GM19239 (cell line): ENCODE results near the gene NDUFC2.
A peak's percentile ranks its signal among the peaks of the same experiment; 100 is the strongest.
"Not testable (repeated sequence)": the region's sequence is repeated elsewhere in the genome, so short reads cannot be mapped to it uniquely, and the experiment has no call there.

ENCODE experiments used
- DNase-seq: peaks from one replicate; pipeline ENCODE4 v3.0.0; 2011; ENCODE audit warnings: low spot score; ENCODE audit not compliant: insufficient read length
- FAIRE-seq: peaks from 2 replicates; lab custom pipeline; 2011; peaks lifted over from hg19 to GRCh38; lab: Jason Lieb, UNC

NDUFC2 gene

DNA sequence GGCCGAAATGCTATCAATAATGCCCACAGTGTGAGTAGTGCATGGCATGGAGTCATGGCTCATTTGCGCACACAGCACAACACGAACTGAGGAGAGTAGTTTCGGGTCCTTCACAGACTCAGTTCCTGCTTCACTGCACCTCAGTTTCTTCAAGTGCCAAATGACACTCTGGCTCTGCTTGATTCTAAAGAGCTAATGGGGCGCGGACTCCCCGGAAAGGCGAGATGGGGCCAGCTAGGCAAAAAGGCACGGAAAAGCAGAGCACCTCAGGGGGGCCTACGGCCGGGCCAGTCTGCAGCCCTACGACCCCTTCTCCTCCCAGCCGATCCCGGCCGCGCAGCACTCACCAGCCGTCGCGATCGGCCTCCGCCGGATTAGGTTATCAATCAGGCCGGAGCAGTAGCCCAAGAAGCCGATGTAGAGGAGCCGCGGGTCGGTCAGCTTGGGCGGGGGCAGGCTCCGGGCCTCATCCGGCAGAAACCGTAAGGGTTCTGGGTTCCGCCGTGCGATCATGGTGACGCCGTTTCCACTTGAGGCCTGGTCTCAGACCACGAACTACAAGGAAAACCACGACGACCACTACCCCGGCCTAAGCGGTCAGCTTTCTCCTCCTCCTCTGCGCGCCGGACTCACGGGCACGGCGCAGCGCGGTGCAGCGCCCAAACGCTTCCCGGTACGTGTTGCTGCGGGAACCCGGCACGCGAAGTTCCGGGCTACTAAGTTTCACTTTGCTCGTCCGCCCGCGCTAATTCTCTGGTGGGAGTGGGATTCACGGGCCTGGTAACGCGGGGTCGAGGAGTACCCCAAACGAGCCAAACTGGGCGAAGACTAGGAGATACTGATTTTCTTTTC, at the start of gene NDUFC2:
NDUFC2 (minus strand) TSS at position 631 of the 852 bp plus-strand sequence; CDS start at position 513, 118 bp downstream.
- peak; percentile 72 for DNase-seq
- FAIRE-seq: no peak

DNA sequence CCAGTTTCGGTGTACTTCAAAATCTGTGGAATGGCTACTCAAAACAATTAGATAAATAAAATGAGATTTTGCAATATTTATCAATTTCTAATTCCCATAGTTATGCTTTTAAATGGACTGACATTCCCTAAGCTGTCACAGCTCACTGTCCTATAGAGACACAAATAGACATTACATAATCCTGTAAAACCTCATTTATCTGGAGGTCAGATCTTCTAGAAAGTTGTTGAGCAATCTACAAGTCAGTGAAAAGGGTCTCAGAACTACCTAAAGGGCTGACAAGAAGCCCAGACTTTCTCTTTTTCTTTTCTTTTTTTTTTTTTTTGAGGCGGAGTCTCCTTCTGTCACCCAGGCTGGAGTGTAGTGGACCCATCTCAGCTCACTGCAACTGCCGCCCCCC, 47.7 kb upstream of the NDUFC2 start:
- no peak for DNase-seq
- no peak for FAIRE-seq

DNA sequence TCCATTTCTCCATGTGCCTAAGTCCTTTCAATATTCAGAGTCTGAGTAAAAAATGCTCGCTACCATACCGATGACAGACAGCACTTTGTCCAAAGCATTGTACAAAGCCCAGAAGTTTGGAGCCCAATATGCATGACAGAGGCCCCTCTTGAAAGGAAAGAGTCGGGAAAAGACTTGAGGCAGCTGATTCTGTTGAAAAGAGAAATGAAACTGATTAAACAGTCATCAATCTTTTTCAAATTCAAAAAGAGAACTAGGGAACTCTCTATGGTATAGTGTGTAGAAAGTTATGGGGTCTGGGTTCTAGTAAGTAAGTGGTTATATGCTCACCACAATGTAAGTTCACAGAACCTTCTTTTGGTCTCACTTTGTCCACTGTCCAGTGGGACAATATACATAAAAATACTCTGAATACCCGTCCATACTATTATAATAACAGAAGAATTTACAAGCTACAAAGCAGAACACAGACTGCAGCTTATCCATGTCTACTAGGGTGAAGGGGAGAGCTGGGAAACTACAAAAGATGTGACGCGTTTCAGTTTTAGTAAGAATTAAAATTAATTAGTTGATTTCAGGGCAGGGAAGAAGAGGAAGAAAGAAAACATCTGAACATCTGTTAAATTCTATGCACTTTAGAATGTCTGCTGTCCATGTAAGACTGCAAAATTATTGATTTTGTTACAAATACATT, 33.1 kb upstream of the NDUFC2 start:
- DNase-seq (peak; percentile 4), FAIRE-seq (no peak)

DNA sequence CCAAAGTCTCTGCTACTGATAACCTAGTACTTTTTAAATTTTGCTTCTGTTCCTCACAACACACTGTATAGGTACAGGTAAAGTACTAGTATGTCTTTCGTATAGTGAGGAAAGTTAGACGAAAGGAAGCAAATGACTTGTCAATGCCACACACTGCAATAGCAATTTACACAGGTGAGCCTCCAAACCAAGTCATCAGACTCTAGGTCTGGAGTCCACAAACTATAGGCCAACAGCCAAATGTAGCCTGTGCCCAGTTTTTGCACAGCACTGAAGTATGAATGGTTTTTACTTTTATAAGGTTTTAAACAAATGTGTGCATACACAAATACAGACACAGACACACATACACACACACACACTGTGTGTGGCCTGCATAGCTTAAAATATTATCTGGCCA, 31.6 kb upstream of the NDUFC2 start:
- FAIRE-seq: no peak
- no peak for DNase-seq

DNA sequence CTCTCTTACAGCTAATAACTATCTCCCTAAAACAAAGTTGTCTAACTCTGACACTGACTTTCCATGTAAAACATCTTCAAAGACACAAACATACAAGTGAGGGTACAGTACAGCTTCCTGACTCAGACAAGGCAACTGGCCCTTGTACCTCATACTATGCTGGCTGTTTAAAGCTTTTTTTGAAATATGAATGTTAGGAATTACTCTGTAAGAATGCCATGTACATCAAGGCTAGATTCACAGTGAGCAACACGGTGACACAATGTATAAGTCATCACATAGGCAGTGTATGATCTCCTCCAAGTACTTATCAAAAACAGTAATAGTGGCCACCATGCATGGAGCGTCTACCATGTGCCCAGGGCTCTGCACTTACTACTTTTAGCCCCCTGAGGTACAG, 31.2 kb upstream of the NDUFC2 start:
- DNase-seq (no peak), FAIRE-seq (no peak)

DNA sequence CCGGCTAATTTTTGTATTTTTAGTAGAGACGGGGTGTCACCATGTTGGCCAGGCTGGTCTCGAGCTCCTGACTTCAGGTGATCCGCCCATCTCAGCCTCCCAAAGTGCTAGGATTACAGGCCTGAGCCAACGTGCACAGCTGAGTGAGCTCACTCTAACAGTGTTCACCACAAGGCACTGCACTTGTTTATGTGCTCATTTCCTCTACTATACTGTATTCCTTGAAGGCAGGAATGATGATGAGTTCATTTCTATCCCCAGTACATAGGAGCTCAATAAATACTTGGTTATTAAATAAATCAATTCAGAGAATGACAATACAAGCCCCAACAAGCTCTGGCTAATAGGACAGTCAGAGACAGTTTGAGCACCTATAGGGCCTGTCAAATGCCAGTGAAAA, 30.7 kb upstream of the NDUFC2 start:
- FAIRE-seq (no peak), DNase-seq (no peak)

DNA sequence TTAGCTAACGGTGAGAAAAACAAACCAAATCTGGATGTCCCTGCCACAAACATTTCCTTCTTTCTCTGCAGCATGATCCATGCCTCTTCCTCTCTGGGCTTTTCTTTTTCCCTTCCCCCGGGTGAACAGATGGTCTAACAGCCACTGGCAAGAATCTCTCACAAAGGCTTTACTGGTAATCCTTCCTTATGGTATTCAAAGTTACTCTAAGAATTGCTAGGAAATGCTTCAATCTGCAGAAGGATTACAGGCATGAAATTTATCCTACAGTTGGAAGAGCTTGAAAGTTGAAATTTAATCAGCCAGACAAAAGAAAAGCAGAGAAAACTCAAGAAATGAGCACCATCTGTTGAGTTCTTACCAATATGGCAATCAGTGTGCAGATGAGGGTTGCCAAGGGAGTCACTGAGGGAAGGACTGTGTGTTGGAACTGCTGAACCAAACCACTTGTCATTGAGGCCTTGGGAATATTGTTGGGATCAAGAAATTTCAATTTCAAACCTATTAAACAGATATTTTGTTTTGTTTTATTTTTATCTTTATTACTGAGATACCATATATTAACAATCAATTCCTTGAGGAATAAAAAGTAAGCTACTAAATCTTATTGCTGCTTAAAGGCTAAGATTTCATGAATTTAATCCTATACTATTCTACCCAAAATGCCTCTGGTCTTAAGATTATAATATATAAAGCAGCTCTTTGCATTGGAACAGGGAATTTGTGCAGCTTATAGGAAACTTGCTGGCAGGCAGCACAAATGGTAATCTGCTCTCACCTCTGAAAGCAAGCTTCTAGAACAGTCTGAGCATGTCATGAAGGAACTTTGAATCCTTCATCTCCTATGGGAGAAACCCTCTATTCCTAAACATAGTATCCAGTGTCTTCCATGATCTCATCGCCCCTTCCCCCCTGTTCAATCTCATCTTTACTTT, 29.7 kb upstream of the NDUFC2 start:
- FAIRE-seq (no peak), DNase-seq (no peak)

DNA sequence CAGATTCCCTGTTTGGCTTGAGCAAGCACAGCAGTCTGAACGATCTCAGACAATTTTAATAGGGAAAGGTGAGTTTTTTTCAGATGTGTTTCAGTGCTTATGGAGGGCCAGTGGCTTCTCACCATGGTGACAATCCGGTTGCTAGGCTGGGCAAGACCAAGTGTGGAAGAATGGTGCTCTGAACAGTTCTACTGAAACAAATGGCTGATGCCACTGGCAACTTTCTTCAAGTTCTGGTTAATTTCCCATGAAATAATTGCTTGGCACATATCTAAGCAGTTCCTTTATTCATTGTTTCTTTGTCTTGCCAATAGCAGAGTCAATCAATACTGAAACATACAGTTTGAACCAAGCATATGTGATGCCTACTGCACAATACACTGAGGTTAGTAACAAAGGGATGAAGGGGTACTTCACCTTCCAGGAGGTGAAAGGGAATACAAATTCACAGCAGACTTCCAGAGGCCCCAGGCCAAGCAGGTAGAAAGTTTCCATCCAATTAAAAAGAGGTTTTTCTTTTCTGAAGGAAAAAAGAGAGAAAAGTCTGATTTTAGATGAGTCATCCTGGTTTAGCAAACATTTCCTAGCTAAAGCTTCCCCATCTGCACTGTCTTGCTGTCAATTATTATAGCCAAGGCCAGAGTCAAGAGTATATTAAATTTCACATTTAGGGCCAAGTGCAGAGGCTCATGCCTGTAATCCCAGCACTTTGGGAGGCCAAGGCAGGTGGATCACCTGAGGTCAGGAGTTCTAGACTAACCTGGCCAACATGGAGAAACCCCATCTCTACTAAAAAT, 21.2 kb upstream of the NDUFC2 start:
- FAIRE-seq: no peak
- no peak for DNase-seq

DNA sequence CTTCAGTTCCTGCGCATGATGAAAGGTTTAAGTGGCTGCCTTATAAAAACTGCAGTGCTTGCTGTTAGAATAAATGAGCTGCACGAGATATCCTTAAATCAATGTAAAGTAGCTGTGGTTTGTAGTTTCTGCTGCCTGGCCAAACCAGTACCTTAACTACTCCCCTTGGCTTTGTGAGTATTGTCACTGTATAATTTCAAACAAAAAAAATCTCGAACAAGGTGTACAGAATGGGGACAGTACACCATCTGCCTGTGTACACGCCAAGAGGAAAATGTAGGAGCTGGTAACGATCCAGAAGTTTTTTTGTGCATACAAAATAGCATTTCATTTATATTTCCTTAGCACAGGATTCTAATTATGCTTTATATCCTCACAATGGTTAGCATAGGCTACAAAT, 20.6 kb upstream of the NDUFC2 start:
- FAIRE-seq: no peak

DNA sequence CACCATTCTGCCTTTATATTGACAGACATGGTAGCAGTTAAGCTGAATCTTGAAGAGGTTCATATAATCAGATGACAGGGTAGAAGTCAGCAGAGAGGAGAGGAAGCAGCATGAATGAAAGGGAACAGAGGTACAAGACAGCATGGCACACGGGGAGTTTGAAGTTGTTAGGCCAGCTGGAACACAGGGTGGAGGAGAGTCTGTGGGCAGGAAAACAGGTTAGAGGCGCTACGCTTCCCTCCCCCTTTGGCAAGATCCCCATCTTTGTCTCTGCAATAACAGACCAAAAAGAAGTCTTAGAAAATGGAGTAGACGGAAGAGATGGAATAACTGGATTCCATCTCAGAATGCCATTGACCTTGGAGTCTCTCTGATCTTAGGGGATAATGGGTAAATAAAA, 20.0 kb upstream of the NDUFC2 start:
- no peak for FAIRE-seq
- DNase-seq: no peak

More for the DNA sequence above, 20.6 kb upstream of the NDUFC2 start:
- DNase-seq: no peak

DNA sequence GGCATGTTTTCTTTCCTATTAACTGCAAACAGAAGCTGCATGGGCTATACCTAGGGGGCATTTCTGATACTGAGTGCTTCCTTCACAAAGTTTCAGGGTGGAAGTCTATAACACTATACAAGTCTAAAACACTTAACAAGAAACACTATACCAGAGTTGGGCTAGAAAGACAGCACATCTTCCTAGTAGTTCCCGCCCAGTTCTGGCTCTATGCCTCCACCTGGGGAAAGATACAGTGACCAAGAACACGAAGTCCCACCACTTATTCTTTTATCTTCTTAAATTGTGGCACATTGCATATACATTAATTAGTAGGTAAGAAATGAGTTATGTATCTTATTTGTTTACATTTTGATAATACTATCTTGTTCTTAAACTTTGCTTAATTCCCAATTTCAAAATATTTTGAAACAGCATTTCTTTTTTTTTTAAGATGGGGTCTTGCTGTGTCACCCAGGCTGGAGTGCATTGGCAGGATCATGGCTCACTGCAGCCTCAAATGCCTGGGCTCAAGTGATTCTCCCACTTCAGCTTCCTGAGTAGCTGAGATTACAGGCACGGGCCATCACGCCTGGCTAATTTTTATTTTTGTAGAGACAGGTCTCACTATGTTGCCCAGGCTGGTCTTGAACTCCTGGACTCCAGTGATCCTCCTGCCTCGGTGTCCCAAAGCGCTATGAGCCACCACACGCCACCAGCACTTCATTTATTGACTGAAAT, 18.2 kb upstream of the NDUFC2 start:
- FAIRE-seq (no peak), DNase-seq (no peak)

DNA sequence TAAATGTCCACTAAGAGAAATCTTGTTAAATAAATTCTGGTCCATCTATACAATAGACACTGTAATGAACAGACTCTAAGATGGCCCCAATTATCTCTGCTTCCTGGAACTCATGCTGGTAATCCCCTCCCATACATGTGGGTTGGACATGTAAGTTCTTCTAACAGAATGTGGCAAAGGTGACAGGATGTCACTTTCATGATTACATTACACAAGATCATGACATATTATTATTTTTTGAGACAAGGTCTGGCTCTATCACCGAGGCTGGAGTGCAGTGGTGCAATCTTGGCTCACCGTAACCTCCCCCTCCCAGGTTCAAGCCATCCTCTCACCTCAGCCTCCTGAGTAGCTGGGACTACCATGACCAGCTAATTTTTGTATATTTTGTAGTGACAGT, 14.6 kb upstream of the NDUFC2 start:
- no peak for FAIRE-seq
- DNase-seq: no peak

DNA sequence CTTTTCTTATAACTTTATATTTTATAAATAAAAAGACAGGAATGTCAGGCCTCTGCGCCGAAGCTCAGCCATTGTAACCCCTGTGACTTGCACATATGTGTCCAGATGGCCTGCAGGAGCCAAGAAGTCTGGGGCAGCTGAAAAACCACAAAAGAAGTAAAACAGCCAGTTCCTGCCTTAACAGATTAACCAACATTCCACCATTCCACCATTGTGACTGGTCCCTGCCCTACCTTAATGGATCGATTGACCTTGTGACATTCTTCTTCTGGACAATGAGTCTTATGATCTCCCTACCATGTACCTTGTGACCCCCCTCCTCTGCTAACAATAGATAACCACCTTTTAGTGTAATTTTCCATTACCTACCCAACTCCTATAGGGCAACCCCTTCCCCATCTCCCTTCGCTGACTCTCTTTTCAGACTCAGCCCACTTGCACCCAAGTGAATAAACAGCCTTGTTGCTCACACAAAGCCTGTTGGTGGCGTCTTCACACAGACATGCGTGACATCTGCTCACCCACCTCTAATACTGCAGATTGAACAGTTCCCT, 6.9 kb upstream of the NDUFC2 start:
- FAIRE-seq, DNase-seq: not testable (repeated sequence)

DNA sequence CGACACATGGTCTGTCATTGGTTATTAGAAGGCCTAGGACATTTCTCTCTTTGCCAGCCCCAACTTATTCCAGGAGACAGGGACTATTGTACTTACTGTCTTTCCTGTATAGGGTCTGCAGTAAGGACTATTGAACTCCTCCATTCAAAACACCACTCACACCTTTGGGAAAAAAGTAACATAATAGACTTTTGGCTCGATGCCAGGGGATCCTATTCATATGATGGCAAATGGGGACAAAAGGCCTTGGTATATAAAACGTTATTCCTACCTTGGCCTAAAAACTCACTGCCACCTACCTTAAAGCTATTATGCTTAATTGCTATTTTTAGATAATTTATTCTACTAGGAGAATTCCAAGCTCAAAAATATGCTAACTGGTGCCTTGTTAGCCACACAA, 6.3 kb upstream of the NDUFC2 start:
- no peak for DNase-seq
- FAIRE-seq: no peak

DNA sequence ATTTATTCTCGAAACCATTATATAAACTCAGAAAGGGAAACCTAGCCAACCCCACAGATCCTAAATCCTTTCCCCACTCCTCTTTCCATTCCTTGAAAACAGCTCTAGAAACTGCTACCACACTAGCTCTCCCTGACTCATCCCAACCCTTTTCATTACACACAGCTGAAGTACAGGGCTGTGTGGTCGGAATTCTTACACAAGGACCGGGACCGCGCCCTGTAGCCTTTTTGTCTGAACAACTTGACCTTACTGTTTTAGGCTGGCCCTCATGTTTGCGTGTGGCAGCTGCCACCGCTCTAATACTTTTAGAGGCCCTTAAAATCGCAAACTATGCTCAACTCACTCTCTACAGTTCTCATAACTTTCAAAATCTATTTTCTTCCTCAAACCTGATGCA, 4.8 kb upstream of the NDUFC2 start:
- FAIRE-seq, DNase-seq: not testable (repeated sequence)

DNA sequence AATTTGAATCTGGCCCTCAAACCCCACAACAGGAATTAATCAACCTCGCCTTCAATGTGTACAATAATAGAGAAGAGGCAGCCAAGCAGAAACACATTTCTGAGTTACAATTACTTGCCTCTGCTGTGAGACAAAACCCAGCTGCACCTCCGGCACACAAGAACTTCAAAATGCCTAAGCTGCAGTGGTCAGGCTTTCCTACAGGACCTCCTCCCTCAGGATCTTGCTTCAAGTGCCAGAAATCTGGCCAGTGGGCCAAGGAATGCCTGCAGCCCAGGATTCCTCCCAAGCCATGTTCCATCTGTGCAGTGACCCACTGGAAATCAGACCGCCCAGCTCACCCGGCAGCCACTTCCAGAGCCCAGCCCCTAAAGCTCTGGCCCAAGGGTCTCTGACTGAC, 3.4 kb upstream of the NDUFC2 start:
- FAIRE-seq (no peak), DNase-seq (no peak)

DNA sequence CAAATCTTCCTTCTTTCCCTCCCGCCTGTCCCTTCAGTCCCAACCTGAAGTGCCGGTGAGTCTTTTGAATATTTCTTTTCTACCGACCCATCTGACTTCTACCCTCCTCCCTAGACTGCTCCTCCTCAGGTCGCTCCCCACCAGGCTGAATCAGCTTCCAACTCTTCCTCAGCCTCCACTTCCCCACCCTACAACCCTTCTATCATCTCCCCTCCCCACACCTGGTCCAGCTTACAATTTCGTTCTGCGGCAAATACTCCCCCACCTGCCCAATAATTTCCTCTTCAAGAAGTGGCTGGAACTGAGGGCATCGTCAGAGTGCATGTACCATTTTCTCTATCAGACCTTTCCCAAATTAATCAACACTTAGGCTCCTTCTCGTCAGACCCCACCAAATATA, 2.5 kb upstream of the NDUFC2 start:
- no peak for FAIRE-seq
- DNase-seq: no peak

DNA sequence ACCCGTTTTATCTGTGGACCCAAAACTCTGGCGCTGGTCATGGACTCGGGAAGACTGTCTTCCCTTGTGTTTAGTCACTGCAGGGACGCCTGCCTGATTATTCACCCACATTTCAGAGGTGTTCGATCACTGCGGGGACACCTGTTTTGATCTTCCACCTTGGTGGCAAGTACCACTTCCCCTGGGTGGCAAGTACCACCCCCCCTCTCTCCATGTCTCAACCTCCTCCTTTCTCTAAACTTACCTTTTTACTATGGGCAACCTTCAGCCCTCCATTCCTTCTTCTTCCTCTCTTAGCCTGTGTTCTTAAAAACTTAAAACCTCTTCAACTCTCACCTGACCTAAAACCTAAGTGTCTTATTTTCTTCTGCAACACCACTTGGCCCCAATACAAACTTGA, 1.9 kb upstream of the NDUFC2 start:
- no peak for DNase-seq
- no peak for FAIRE-seq
